ENCODE measurements around the gene BANP. TPM values are rescaled to one million over a fixed set of nuclear protein-coding genes. Genes with fewer than 3 reads are reported as not detected.
"Not testable (repeated sequence)": the region's sequence is repeated elsewhere in the genome, so short reads cannot be mapped to it uniquely, and the experiment has no call there.

The BANP gene
- total and polyA plus RNA-seq, 2 donors from 2014 or later, result 12.4 to 26.3 TPM

- FAIRE-seq (no peak), DNase-seq (peak in 1 of 5 donors; percentile 37)
- intact Hi-C loops (cut with DNase I), result no loop called here
- no peaks in the 10 kb centered on the region for H3K36me3 ChIP-seq (ENCODE audit: control insufficient read depth in 2 of 3, insufficient read depth in 3 of 3, low read length in 3 of 3)
- peaks cover 0 to 3% (median 0%) of the 10 kb centered on the region in 3 donors for H3K9me3 ChIP-seq (ENCODE audit: control insufficient read depth in 2 of 3, insufficient read depth in 1 of 3, low read length in 3 of 3)
- no peaks in the 10 kb centered on the region for H3K4me1 ChIP-seq (ENCODE audit: control insufficient read depth in 2 of 3, insufficient read depth in 2 of 3, low read depth in 1 of 3, low read length in 3 of 3)
- no peak overlapping the region for H3K27ac ChIP-seq (ENCODE audit: low read depth in 2 of 2, low read length in 2 of 2)
- no peak for TF ChIP-seq CTCF (IDR thresholded peaks at IDR 0.05; ENCODE audit: borderline replicate concordance, extremely low read depth, insufficient read depth)
- no peak overlapping the region for H3K4me3 ChIP-seq (ENCODE audit: low read length in 3 of 3)
- peaks cover 2% of the 10 kb centered on the region for H3K27me3 ChIP-seq (ENCODE audit: control insufficient read depth, insufficient read depth, low read length)
- H3K9ac ChIP-seq (ENCODE audit: low read length in 3 of 3), result no peak overlapping the region
Measured at GRCh38 chr16:88099563-88099890, 148.3 kb downstream of the BANP start.

GRCh38 chr16:88099956-88100355 lies 148.7 kb downstream of the BANP start:
- H3K4me1 ChIP-seq (ENCODE audit: control insufficient read depth in 2 of 3, insufficient read depth in 2 of 3, low read depth in 1 of 3, low read length in 3 of 3); H3K36me3 ChIP-seq (ENCODE audit: control insufficient read depth in 2 of 3, insufficient read depth in 3 of 3, low read length in 3 of 3); H3K27ac ChIP-seq (ENCODE audit: low read depth in 2 of 2, low read length in 2 of 2); FAIRE-seq; H3K9me3 ChIP-seq (ENCODE audit: control insufficient read depth in 2 of 3, insufficient read depth in 1 of 3, low read length in 3 of 3); H3K9ac ChIP-seq (ENCODE audit: low read length in 3 of 3); intact Hi-C loops (cut with DNase I); H3K4me3 ChIP-seq (ENCODE audit: low read length in 3 of 3); H3K27me3 ChIP-seq (ENCODE audit: control insufficient read depth, insufficient read depth, low read length): not testable (repeated sequence)
- peak in 1 of 5 donors; percentile 10 for DNase-seq

- H3K27me3 ChIP-seq (ENCODE audit: control insufficient read depth, insufficient read depth, low read length); H3K9me3 ChIP-seq (ENCODE audit: control insufficient read depth in 2 of 3, insufficient read depth in 1 of 3, low read length in 3 of 3); FAIRE-seq; intact Hi-C loops (cut with DNase I); H3K4me1 ChIP-seq (ENCODE audit: control insufficient read depth in 2 of 3, insufficient read depth in 2 of 3, low read depth in 1 of 3, low read length in 3 of 3); H3K36me3 ChIP-seq (ENCODE audit: control insufficient read depth in 2 of 3, insufficient read depth in 3 of 3, low read length in 3 of 3); H3K27ac ChIP-seq (ENCODE audit: low read depth in 2 of 2, low read length in 2 of 2); H3K4me3 ChIP-seq (ENCODE audit: low read length in 3 of 3); H3K9ac ChIP-seq (ENCODE audit: low read length in 3 of 3): not testable (repeated sequence)
- peak; percentile 42 to 83 (median 79) for DNase-seq
Measured at GRCh38 chr16:88100801-88101622, 149.8 kb downstream of the BANP start.

- FAIRE-seq; H3K4me1 ChIP-seq (ENCODE audit: control insufficient read depth in 2 of 3, insufficient read depth in 2 of 3, low read depth in 1 of 3, low read length in 3 of 3); intact Hi-C loops (cut with DNase I); H3K4me3 ChIP-seq (ENCODE audit: low read length in 3 of 3); H3K9ac ChIP-seq (ENCODE audit: low read length in 3 of 3); H3K27ac ChIP-seq (ENCODE audit: low read depth in 2 of 2, low read length in 2 of 2); H3K27me3 ChIP-seq (ENCODE audit: control insufficient read depth, insufficient read depth, low read length); H3K36me3 ChIP-seq (ENCODE audit: control insufficient read depth in 2 of 3, insufficient read depth in 3 of 3, low read length in 3 of 3); H3K9me3 ChIP-seq (ENCODE audit: control insufficient read depth in 2 of 3, insufficient read depth in 1 of 3, low read length in 3 of 3): not testable (repeated sequence)
- peak in 1 of 5 donors; percentile 34 for DNase-seq
Measured at GRCh38 chr16:88101623-88102105, 150.4 kb downstream of the BANP start.

GRCh38 chr16:88102597-88102996 lies 151.4 kb downstream of the BANP start:
- H3K9me3 ChIP-seq (ENCODE audit: control insufficient read depth in 2 of 3, insufficient read depth in 1 of 3, low read length in 3 of 3), result no peaks in the 10 kb centered on the region
- intact Hi-C loops (cut with DNase I), result no loop called here
- H3K27ac ChIP-seq (ENCODE audit: low read depth in 2 of 2, low read length in 2 of 2), result no peak overlapping the region
- no peaks in the 10 kb centered on the region for H3K36me3 ChIP-seq (ENCODE audit: control insufficient read depth in 2 of 3, insufficient read depth in 3 of 3, low read length in 3 of 3)
- DNase-seq, result peak in 2 of 5 donors; percentile 33 to 60
- no peak for FAIRE-seq
- peaks cover 2% of the 10 kb centered on the region for H3K27me3 ChIP-seq (ENCODE audit: control insufficient read depth, insufficient read depth, low read length)
- no peak overlapping the region for H3K9ac ChIP-seq (ENCODE audit: low read length in 3 of 3)
- H3K4me3 ChIP-seq (ENCODE audit: low read length in 3 of 3), result no peak overlapping the region
- no peaks in the 10 kb centered on the region for H3K4me1 ChIP-seq (ENCODE audit: control insufficient read depth in 2 of 3, insufficient read depth in 2 of 3, low read depth in 1 of 3, low read length in 3 of 3)
- no peak for TF ChIP-seq CTCF (IDR thresholded peaks at IDR 0.05; ENCODE audit: borderline replicate concordance, extremely low read depth, insufficient read depth)

All from kidney (tissue), 14 donors.